NCI-H82 treated with DMSO at 0.1 percent for 48 hours (cell line): ENCODE measurements around the gene GHR.
"Not testable (repeated sequence)": the region's sequence is repeated elsewhere in the genome, so short reads cannot be mapped to it uniquely, and the experiment has no call there.

ENCODE experiments used
- DNase-seq: peaks from one replicate; lab custom pipeline; 2025; ENCODE audit not compliant: unreplicated experiment; lab: John Stamatoyannopoulos, UW

Gene GHR

DNA sequence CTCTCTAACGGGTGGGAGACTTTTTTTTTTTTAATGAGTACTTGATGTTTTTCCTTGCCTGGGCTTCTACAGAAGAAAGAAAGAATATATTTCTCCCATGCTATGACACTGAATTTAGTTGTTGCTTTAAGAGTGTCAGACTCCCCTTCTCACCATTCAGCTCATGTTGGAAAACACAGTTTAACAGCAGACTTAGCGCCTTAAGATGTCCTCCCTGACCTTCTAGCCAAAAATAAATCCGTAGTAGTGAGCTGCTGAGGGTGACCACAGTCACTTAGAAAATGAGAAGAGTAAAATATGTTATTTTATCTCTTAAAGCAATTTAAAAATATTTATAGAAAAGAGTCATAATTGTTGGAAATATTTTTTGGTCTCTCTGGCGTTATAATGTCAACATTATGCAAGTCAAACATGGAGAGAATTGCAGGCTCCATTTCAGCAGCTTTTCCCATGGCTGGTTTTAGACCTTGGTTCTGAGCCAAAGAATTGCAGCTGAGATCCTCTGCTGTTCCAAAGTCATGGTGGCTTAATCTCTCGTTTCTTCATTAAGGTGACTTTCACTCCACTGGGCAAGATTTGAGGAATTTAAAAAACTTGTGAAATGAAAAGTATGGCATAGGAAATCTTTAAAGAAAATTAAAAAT, 143.5 kb downstream of the GHR start:
- DNase-seq = no peak

DNA sequence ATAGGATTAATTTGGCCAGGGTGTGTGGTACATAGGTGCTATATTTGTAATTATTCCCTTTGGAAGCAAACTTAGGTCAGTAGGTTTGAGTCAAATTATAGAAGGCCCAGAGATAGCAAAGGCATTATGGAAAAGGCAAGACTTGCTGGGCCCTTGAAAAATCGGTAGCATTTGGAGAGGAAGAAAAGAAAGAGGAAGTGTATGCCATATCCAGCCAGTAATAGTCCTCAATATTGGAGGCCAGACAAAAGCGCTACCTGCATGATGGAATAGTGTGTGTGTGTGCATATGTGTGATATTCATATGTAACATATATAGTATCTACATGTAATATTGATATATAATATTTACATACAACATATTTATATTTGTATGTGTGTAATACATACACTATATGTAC, 146.1 kb downstream of the GHR start:
- no peak for DNase-seq

DNA sequence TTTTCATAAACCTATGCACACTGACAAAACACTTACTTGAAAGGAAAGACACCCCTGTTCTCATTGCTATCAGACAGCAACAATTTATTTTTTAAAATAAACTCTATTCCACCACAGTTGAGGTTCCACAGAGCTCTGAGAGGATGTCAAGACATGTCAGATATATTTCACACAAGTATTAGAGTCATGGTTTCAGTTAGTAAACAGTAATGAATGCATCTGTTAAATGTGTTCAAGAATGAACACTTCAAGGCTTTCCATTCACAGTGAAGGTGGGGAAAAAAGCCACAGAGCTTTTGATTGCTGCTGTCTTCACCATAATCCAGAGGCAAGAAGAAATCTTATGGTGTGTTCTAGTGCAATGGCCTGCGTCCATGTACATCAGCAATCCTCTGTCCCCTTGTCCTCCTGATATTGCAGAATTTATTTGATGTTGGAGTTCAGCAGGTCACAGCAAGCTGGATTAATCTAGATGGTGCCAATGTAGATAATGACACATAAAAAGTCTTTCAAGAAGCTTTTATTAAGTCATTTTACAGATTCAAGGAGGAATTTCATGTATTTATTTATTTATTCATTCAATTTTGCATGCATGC, 146.8 kb downstream of the GHR start:
- no peak for DNase-seq

DNA sequence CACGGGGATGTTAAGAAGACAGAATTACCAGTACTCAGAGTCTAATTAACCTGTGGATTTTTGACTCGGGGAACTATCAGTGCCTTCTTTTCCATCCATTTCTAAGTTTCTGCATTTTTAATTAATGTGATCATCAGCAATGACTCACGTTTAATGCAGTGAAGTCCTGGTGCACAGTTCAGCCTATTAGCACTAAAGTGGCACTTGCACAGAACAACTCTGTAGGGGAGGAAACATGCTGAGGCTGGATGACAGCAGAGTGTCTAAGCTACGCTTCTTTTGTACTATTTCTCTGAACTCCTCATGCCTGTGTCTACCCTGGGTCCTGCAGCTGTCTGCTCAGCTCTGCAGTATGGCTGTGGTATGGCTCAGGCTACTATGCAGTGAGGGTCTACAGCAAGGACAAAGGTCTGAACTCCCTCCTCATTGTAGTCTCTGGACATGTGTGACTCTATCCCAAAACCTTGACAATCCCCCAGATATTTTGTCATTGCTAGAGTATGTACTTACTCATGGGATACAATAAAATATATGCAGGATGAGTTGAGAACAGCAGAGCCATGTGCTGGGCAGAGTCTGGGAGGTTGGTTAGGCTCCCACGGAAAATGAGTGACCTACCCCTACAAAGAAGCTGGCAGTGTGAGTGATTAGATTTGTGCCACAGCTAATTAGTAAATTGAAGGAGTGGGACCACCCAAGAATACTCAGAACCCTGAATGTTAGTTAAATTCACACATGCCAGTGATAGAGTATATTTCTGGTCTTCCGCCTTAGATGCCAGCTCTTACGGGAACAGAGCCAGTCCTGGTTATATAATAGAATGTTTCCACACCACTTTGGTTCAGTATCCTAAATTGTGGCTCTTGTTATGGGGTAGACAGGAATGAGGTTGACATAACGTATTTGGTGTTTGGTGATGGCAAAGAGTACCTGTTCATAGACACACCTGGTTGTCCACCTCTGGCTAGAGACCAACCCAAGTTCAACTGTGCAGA, 148.0 kb downstream of the GHR start:
- no peak for DNase-seq

DNA sequence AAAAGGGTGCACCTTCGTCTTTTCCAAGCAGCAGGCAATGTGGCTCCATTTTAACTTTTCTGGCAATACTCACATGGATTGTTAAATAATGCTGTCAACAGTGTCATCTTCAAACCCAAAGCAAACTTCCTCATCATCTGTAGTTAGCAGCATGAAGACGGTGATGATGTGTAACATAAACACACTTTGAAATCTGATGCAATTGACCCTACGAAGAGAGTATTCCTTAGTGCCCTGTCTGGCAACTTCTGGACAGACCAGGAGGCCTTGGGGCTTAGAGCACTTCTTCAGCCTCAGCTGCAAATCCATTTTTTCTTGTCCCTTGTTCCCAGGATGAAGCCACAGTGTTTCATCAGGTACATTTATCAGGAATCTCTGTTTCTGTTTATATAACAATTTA, 149.1 kb downstream of the GHR start:
- no peak for DNase-seq

DNA sequence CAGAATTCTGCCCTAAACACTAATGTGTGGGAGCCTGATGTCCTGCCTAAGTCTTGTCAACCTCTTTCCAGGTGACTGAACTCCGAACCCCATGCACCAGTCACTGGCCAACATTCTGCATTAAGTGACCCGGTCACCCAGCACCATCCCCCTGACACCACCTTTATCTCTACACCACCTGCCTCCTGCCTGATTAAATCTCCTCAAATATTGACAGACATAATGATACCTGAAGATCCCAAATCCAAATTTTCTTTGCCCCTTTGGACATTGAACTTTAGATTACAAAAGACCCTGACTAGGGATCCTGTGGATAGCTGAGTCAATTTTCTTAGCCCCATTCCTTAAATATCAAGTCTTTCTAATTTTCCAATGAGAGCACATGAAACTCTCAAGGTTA, 150.1 kb downstream of the GHR start:
- DNase-seq = no peak

DNA sequence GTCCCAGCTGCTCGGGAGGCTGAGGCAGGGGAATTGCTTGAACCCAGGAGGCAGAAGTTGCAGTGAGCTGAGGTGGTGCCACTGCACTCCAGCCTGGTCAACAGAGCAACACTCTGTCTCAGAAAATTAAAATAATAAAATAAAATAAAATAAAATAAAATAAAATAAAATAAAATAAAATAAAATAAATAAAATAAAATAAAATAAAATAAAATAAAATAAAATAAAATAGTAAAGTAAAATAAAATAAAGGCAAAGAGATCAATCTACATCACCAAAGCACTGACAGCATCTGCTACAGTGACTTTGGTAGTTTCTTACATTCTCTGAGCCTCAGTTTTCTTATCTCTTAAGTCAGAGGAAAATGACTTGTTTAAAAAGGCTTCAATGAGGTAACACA, 152.7 kb downstream of the GHR start:
- DNase-seq = not testable (repeated sequence)

DNA sequence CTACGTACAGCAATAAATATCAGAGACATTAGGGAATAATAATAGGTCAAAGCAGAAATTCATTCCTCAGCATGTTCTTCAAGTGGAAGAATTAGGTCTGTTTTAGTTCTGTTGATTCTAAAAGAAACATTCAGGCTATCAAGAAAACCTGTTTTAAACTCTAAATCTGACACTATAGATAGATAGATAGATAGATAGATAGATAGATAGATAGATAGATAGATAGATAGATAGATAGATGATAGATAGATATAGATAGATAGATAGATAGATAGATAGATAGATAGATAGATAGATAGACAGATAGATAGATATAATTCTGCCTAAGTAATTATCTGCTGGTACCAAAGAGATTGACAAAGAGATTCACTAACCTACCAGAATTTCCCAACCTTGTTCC, 155.7 kb downstream of the GHR start:
- DNase-seq = not testable (repeated sequence)

DNA sequence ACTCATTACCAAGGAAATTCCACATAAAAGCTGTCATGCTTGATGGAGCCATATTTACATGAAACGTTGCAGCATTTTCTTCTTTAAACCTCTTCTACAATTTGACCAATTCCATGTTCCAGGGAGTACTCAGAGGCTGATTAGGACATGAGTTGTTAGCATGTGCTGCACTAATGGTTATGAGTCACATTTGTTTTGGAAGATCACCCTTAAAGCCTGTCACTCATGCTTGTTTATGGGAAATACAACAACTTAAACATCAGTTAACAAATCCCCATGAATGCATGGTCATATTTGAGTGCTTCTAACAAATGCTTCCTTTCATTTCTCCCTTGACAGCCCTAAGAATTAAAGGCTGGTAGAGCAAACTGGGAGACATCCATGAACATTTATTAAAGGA, 156.1 kb downstream of the GHR start:
- DNase-seq = no peak

DNA sequence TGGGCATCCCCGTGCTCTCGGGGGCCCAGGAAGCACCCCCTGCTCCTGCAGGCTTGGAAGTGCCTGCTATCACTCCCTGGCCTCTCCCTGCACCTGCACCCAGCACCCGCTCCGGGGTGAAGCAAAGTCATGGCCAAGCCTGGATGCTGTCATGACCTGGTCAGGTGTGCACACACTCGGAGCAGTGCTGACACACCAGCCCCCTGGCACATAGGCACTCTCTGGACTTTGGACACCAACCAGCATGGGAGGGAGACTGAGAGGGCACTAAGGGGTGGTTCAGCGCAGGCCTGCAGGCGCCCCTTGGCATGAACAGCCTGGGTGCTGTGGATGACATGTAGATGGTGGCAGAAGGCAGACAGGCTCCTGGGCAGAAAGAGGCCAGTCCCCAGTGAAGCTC, 158.6 kb downstream of the GHR start:
- DNase-seq = no peak

DNA sequence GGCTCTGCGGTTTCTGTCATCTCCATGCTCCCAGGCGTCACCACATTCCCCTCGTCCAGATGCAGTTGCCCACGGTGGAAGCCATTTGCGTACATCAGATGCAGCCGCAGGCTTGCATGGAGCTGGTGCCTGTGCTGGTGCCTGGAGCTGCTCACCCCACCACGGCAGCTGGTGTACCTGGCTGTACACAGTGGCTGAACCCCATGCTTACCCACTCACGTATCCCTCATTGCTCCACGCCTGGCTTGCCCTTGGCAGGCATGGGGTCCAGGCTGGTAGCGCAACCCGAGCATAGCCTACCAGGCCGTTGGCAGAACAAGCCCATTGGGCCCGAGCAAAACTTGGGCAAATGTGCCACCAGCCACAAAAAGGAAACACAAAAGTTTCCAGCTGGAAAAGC, 159.5 kb downstream of the GHR start:
- no peak for DNase-seq

DNA sequence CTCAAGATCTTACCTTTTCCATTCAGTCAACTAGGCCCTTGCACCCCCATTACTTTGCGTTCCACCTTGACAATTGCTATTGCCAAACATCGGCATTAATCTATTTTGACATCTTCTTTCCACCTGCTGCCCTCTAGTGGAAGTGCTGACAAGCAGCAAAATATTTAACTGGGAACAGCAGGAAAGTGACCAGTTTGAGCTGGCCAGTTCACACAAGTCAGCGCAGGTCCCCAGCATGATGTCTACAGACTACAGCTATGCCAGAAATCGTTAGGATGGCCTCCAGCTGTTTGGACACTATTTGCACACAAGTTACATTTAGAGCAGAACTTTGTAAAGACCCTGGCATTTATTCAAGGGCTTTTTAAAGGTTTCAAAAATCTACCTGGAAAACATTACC, 160.1 kb downstream of the GHR start:
- DNase-seq = no peak

DNA sequence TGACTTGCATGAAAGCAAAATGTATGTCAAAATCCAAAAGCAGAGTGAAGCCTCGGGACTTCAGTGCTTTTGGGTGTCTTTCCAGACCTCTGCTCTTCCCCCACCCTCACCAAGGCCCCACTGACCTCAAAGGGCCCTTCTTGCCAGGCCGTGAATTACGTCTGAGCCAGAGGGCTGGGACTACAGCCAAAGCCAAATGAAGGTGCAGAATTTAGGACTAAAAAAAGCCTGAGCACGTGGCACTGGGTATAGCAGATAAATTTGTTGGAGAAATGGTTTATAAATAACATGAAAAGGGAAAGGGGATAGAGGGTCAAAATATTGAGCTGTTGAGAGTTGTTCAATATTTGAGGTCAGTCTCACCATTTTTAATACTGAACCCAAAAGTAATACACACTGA, 163.4 kb downstream of the GHR start:
- DNase-seq = no peak

DNA sequence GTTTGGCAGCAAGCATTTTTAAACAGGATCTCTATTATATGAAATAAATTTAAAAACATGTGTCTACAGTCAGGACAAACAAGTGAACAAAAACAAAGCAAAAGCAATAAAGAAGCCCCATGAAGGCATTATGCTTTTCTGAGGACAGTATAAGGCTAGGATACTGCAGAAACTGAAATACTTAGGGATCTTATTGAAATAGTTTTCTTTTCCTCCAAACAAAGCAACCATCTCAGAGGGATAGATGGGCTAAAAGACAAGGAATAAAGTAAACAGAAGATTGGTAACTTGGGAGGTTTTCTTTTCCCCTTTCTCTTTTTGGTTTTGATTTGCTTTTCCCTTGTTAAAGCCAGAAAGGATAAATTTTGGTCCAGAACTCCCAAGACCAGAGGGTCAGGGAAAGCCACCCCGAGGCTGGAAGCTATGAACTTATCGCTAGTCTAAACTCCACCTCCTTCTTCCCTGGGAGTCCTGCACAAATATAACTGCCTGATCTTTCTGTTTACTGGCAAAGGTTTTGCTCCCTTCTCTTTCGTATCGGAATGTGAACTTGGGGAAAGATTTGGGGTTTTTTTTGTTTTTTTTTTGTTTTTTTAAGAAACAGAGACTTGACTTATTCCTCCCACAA, 164.0 kb downstream of the GHR start:
- DNase-seq = no peak

DNA sequence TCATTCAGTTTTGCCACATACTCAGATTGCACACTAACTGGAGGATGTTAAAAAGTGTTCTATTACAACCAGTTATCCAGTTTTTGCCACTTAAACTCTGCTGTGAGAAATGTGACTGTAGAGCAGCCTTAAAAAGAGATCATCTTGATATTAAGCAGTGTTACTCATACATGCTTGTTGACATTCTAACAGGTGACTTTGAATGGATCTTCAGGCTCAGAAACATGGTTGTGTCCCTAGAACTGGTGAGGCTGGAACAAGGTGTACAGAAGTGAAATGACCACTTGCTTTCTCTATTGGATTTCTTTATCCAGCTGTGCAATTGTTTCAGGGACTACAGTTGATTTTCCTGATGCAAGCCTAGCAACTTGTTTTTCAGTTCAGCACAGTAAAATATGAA, 167.3 kb downstream of the GHR start:
- DNase-seq = no peak

DNA sequence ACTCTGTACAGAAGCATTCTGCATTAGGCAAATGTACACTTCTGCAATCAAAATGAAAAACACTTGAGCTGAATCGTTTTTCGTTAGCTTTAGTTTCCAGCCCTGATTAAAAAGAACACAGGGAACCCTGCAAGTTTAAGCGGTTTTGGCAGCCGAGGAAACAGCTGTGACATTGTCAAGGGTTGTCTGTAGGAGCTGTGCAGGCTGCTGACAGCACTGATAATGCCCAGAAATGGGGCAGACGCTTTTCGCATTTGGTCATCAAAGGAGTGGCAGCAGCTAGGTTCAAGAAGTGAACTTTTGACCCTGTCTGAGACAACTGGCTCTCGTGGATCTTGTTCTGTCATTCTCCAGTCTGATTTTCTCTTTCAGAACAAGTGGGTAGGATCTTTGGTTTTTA, 167.8 kb downstream of the GHR start:
- no peak for DNase-seq

DNA sequence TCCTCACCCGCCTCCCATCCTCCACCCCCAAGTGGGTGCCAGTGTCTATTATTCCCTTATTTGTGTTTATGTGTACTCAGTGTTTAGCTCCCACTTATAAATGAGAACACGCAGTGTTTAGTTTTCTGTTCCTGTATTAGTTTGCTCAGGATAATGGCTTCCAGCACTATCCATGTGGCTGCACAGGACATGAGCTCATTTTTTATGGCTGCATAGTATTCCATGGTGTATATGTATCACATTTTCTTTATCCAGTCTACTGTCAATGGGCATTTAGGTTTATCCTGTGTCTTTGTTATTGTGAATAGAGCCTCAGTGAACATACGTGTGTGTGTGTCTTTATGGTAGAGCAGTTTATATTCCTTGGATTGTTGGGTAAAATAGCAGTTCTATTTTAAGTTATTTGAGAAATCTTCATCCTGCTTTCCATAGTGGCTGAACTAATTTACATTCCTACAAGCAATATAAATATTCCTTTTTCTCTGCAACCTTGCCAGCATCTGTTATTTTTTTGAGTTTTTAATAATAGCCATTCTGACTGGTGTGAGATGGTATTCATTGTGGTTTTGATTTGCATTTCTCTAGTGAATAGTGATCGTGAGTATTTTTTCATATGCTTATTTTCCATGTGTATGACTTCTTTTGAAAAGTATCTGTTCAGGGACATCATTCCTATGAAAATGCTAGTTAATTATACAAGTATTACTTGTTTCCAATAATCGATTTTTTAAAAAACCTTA, 169.3 kb downstream of the GHR start:
- DNase-seq = no peak

DNA sequence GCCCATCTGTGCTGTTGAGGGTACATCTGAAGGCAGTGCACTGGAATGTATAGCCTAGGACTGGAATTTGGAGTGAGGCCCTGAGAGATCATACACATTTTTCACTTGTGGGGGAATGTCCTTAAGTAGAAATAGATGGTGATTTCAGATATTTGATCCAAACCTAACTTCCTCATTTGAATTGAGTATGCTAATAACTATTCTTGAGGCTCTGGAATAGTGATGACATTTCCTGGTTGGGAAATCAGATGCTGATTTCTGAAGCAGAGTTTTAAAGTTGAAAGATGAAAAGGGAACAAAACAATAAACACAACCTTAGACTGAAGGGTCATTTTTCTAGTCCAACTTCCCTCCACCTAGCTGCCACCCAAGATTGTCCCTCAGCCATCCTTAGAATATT, 170.4 kb downstream of the GHR start:
- no peak for DNase-seq

DNA sequence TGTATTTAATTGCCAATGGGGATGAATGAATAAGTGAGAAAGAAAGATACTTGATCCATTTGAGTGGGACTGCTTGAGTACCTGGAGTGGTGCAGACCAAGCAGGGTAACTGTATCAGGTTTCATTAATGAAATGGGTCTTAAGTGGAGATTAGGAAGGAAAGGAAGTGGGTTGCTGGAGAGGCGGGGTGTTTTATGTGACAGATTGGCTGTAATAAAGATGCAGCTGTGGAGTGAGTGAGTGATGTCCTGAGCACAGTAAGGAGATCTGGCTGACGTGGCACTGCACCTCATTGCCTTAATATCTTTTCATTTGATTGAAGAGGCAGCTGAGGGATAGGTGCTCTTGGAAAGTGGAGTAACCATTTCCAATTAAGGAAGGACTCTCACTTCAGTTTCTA, 172.4 kb downstream of the GHR start:
- peak; percentile 48 for DNase-seq

DNA sequence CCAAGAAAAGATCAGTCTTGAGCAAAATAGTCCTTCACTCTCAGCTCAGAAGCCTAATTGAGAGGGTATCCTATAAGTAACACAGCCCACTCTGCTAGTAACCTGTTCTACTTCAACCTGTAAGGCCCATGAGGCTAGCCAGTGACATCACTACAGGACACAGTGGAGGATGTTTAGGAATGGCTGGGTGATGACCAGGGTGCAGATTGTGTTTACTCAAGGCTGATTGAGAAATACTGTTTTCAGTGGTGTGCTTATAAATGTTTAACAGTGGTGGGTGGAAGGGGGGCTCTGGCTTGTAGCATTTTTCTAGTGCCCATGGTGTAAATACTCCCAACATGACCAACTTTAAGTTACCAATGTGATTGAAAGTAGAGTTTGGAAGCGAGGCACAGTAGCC, 173.6 kb downstream of the GHR start:
- DNase-seq = no peak
